ENCODE measurements around the gene GLDC.

The GLDC gene

GRCh38 chr9:6501526-6502210 lies 143.9 kb downstream of the GLDC start:
- DNase-seq (ENCODE audit: low spot score), result no peak

GRCh38 chr9:6498982-6499381 lies 146.5 kb downstream of the GLDC start:
- no peak for DNase-seq (ENCODE audit: low spot score)

GRCh38 chr9:6495466-6495865 lies 150.1 kb downstream of the GLDC start:
- no peak for DNase-seq (ENCODE audit: low spot score)

- DNase-seq (ENCODE audit: low spot score), result no peak
Measured at GRCh38 chr9:6490863-6491262, 154.7 kb downstream of the GLDC start.

DNA sequence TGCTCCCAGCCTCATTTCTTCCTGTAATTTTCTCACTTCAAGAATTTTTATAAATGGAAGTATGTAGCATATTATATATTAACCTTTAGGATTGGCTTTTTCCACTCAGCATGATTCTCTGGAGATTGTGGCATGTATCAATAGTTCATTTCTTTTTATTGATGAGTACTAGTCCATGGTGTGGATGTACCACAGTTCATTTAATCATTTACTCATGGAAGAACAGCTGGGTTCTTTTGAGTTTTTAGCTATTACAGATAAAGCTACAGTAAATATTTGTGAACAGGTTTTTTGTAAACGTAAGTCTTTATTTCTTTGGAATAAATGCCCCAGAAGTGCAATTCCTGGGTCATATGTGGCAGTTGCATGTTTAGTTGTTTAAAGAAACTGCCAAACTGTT lies 156.4 kb downstream of the GLDC start:
- no peak for DNase-seq (ENCODE audit: low spot score)

DNA sequence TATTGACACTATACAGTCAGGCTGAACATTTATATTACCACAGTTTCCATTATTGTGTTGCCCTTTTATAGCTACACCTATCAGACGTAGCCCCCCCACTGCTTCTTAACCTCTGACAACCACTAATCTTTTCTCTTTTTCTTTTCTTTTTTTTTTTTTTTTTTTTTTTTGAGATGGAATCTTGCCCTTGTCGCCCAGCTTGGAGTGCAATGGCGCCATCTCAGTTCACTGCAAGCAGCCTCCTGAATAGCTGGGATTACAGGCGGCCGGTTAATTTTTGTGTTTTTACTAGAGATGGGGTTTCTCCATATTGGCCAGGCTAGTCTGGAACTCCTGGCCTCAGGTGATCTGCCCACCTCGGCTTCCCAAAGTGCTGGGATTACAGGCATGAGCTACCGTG lies 157.1 kb downstream of the GLDC start:
- no peak for DNase-seq (ENCODE audit: low spot score)

DNA sequence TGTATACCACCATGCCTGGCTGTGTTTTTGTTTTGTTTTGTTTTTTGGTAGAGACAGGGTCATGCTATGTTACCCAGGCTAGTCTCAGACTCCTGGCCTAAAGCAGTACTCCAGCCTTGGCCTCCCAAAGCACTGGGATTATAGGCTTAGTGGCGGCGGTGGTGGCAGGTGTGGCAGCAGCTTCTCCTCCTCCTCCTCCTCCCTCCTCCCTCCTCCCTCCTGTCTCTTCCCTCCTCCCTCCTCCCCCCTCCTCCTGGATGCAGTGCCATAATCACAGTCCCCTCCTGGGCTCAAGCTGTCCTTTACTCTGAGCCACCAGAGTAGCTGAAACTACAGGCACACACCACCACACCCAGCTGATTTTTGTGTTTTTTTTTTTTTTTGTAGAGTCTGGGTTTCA lies 161.3 kb downstream of the GLDC start:
- DNase-seq (ENCODE audit: low spot score), result no peak

Data from CD4-positive, alpha-beta T cell treated with Interleukin-6 at 100 ng/mL for 8 hours (primary cell).